K562 (cell line): ENCODE measurements around the gene HTR2B. TPM values are rescaled to one million over a fixed set of nuclear protein-coding genes. Genes with fewer than 3 reads are reported as not detected.

Experiments used
- ATAC-seq: fragments of 200-7000 bp; cut with Tn5 transposase; 3 replicates; pipeline ENCODE4 v1.9.1; 2020; ENCODE audit warnings: moderate library complexity
- BruUV-seq: library from RNA; stranded (reverse); fragments of 400-500 nt; replicated peaks from 2 replicates; lab custom pipeline; 2021; lab: Mats Ljungman, UMichigan
- CTCF ChIA-PET: fragments of 300-600 bp; formaldehyde crosslinking; extraction: SDS; loops from one replicate; lab custom pipeline; 2021; ENCODE audit warnings: low intra/inter-chr PET ratio; lab: Yijun Ruan, JAX
- POLR2A ChIA-PET: fragments of 300-600, 350-650 bp; sonication (Branson Sonifier 250); formaldehyde crosslinking; extraction: SDS; loops from one replicate; lab custom pipeline; 2021; ENCODE audit warnings: antibody characterized with exemption, inconsistent platforms; lab: Yijun Ruan, JAX
- DNase-seq, 4 experiments: peaks; one replicate each; pipeline versions ENCODE4 v3.0.0 to v3.0.0-alpha.2; 2011 to 2018; ENCODE audit warnings: low spot score in 3 of 4, mixed read lengths in 3 of 4; ENCODE audit errors: extremely low read depth in 1 of 4
- FAIRE-seq: peaks from 2 replicates; lab custom pipeline; 2011; peaks lifted over from hg19 to GRCh38; lab: Jason Lieb, UNC
- H2AFZ ChIP-seq: 2 replicates; pipeline ENCODE4 v1.6.0; 2011; ENCODE audit warnings: low read depth, low read length, control low read depth, inconsistent platforms
- H3K27ac ChIP-seq: fragments of 200-600 bp; 3 replicates; pipeline ENCODE4 v1.8.0; 2011; ENCODE audit warnings: low read depth, mild to moderate bottlenecking, control low read depth, inconsistent platforms, low read length, moderate library complexity, mixed read lengths; ENCODE audit errors: extremely low read depth
- H3K27me3 ChIP-seq, 2 experiments: fragments of 300-600 bp in 1 of 2; 2 replicates in 1 of 2; 3 replicates in 1 of 2; pipeline versions ENCODE4 v1.6.0 to v1.8.0; 2011; ENCODE audit warnings: inconsistent platforms in 2 of 2, low read length in 2 of 2, mild to moderate bottlenecking in 1 of 2, mixed read lengths in 1 of 2, moderate library complexity in 1 of 2; ENCODE audit not compliant: control insufficient read depth in 2 of 2, insufficient read depth in 2 of 2
- H3K36me3 ChIP-seq: fragments of 300-600 bp; 3 replicates; pipeline ENCODE4 v1.8.0; 2011; ENCODE audit warnings: mild to moderate bottlenecking, low read length, inconsistent platforms; ENCODE audit not compliant: control insufficient read depth, insufficient read depth
- H3K4me1 ChIP-seq, 2 experiments: fragments of 200-600 bp in 1 of 2; replicated peaks in 1 of 2; 2 replicates in 1 of 2; 3 replicates in 1 of 2; pipeline versions ENCODE4 v1.5.1 to v1.8.0; 2011; ENCODE audit warnings: inconsistent platforms in 2 of 2, low read length in 2 of 2, mild to moderate bottlenecking in 1 of 2, mixed read lengths in 1 of 2, moderate library complexity in 1 of 2; ENCODE audit not compliant: control insufficient read depth in 2 of 2, insufficient read depth in 2 of 2
- H3K4me2 ChIP-seq: 2 replicates; pipeline ENCODE4 v1.6.1; 2011; ENCODE audit warnings: low read length, control low read depth, inconsistent platforms, mixed read lengths; ENCODE audit not compliant: insufficient read depth
- H3K4me3 ChIP-seq: fragments of 200-600 bp; sonication (generic), shearing (Covaris generic); 2 replicates; pipeline ENCODE4 v1.5.1; 2016; ENCODE audit warnings: control low read depth, inconsistent platforms
- H3K79me2 ChIP-seq: fragments of 200-600 bp; 3 replicates; pipeline ENCODE4 v1.8.0; 2011; ENCODE audit warnings: low read length, inconsistent platforms; ENCODE audit not compliant: control insufficient read depth, insufficient read depth
- H3K9ac ChIP-seq, 2 experiments: 2 replicates each; pipeline versions ENCODE4 v1.6.0 to v1.6.1; 2011; ENCODE audit warnings: low read depth in 2 of 2, low read length in 2 of 2, control low read depth in 1 of 2, inconsistent platforms in 1 of 2, mild to moderate bottlenecking in 1 of 2, mixed read lengths in 1 of 2; ENCODE audit not compliant: insufficient read depth in 1 of 2
- H3K9me1 ChIP-seq: one replicate; pipeline ENCODE4 v1.6.0; 2011; ENCODE audit warnings: inconsistent platforms, mild to moderate bottlenecking, low read length, moderate library complexity; ENCODE audit not compliant: control insufficient read depth, insufficient read depth
- H3K9me3 ChIP-seq: replicated peaks from 2 replicates; pipeline ENCODE4 v1.5.1; 2011; ENCODE audit warnings: low read depth, low read length, inconsistent platforms; ENCODE audit not compliant: control insufficient read depth, insufficient read depth
- H4K20me1 ChIP-seq: replicated peaks from 2 replicates; pipeline ENCODE4 v1.6.1; 2011; ENCODE audit warnings: low read length, inconsistent platforms, mixed read lengths; ENCODE audit not compliant: control insufficient read depth, insufficient read depth
- ARID1B ChIP-seq: fragments of 450-650 bp; IDR thresholded peaks from 2 replicates; pipeline ENCODE4 v1.6.1; 2016; ENCODE audit warnings: antibody characterized with exemption, mild to moderate bottlenecking, inconsistent platforms
- E2F8 ChIP-seq: fragments of 450-650 bp; IDR thresholded peaks from 2 replicates; pipeline ENCODE4 v1.7.1; 2018; ENCODE audit warnings: mild to moderate bottlenecking, low read depth; ENCODE audit not compliant: partially characterized antibody
- GATAD2A ChIP-seq: fragments of 450-650 bp; IDR thresholded peaks from 2 replicates; pipeline ENCODE4 v1.6.1; 2017
- LARP7 ChIP-seq: fragments of 450-650 bp; IDR thresholded peaks from 2 replicates; pipeline ENCODE4 v1.6.1; 2016
- MCM2 ChIP-seq: fragments of 450-650 bp; IDR thresholded peaks from 2 replicates; pipeline ENCODE4 v1.6.1; 2017; ENCODE audit warnings: low read depth, mild to moderate bottlenecking
- MCM7 ChIP-seq, 2 experiments: fragments of 450-650 bp; IDR thresholded peaks; 2 replicates each; pipeline ENCODE4 v1.6.1; 2016 to 2018
- NFATC3 ChIP-seq: fragments of 450-650 bp; IDR thresholded peaks from 2 replicates; pipeline ENCODE4 v1.6.1; 2017; ENCODE audit warnings: mild to moderate bottlenecking
- NFRKB ChIP-seq: fragments of 450-650 bp; IDR thresholded peaks from 2 replicates; pipeline ENCODE4 v1.6.1; 2016; ENCODE audit warnings: low read depth
- NR2C2 ChIP-seq, 2 experiments: fragments of 200-800 bp in 1 of 2; sonication (Bioruptor generic) in 1 of 2; sonication (generic) in 1 of 2; formaldehyde crosslinking in 1 of 2; IDR thresholded peaks; 2 replicates each; pipeline versions ENCODE4 v1.6.1 to v1.8.0; 2016 to 2022; ENCODE audit warnings: mild to moderate bottlenecking in 1 of 2, missing compliant biosample characterization in 1 of 2, missing genetic modification characterization in 1 of 2, missing genetic modification reagents in 1 of 2
- NR2F6 ChIP-seq: fragments of 450-650 bp; formaldehyde crosslinking; IDR thresholded peaks from 2 replicates; pipeline ENCODE4 v1.4.0; 2020; ENCODE audit warnings: mild to moderate bottlenecking
- PHB ChIP-seq: fragments of 250-450 bp; sonication (Bioruptor Pico); IDR thresholded peaks from 2 replicates; pipeline ENCODE4 v1.5.0; 2021
- POLR2G ChIP-seq: fragments of 200-400 bp; formaldehyde crosslinking; IDR thresholded peaks from 2 replicates; pipeline ENCODE4 v1.6.1; 2017; ENCODE audit warnings: low read depth, mild to moderate bottlenecking, antibody characterized with exemption, low read length, moderate library complexity
- SAFB ChIP-seq: fragments of 200-400 bp; formaldehyde crosslinking; IDR thresholded peaks from 2 replicates; pipeline ENCODE4 v1.6.1; 2017; ENCODE audit warnings: low read depth, low read length, borderline replicate concordance
- SRSF3 ChIP-seq: fragments of 200-400 bp; formaldehyde crosslinking; IDR thresholded peaks from 2 replicates; pipeline ENCODE4 v1.6.1; 2016; ENCODE audit warnings: mild to moderate bottlenecking, low read length, moderate library complexity; ENCODE audit not compliant: insufficient read depth
- ZBTB26 ChIP-seq: fragments of 450-650 bp; formaldehyde crosslinking; IDR thresholded peaks from 2 replicates; pipeline ENCODE4 v1.4.0; 2022; ENCODE audit warnings: missing genetic modification characterization
- ZFP36 ChIP-seq: fragments of 150-350 bp; IDR thresholded peaks from 2 replicates; pipeline ENCODE4 v1.6.1; 2018; ENCODE audit warnings: low read length, low read depth; ENCODE audit not compliant: partially characterized antibody
- ZNF146 ChIP-seq: IDR thresholded peaks from one replicate; pipeline ENCODE4 v1.6.1; 2018; ENCODE audit warnings: missing compliant biosample characterization; ENCODE audit not compliant: unreplicated experiment
- in situ Hi-C: fragments of 300-500 bp; cut with MboI; formaldehyde crosslinking; loops from 4 replicates; pipeline ENCODE4 v1.15.0; 2018; ENCODE audit warnings: inconsistent platforms, mixed read lengths
- intact Hi-C: fragments of 100-400 bp; cut with micrococcal nuclease; formaldehyde crosslinking; loops from 2 replicates; pipeline ENCODE4 v1.14.2; 2022
- polyA plus RNA-seq, 8 experiments: library from polyadenylated mRNA; depleted of rRNA in 4 of 8; stranded (reverse) in 5 of 8; unstranded in 3 of 8; fragments of >200 nt; fragmentation: Nextera tagmentation in 2 of 8; fragmentation: Illumina TruSeq in 1 of 8; extraction: Ambion mirVana in 2 of 8; extraction: Trizol in 1 of 8; gene quantifications; 2 replicates each; pipeline versions ENCODE4 v1.2.1 to v1.2.3, GENCODE V29; 2011 to 2014; ENCODE audit warnings: inconsistent platforms in 1 of 8, missing spikeins in 1 of 8
- total RNA-seq, 7 experiments: library from RNA; depleted of rRNA in 6 of 7; stranded (reverse); fragments of >200 nt in 6 of 7; fragmentation: Illumina TruSeq in 2 of 7; extraction: Trizol in 2 of 7; gene quantifications; 2 replicates each; pipeline versions ENCODE4 v1.2.1 to v1.2.3, GENCODE V29; 2011 to 2021; ENCODE audit warnings: low replicate concordance in 1 of 7

The HTR2B gene
- total and polyA plus RNA-seq, 9 of the 15 experiments (the other 6 are each of a cell fraction or from before 2014, with no cell fraction given), result not detected

- no peak for ATAC-seq
- no peaks in the 10 kb centered on the region for H3K27me3 ChIP-seq
- intact Hi-C loops (no loop called here), in situ Hi-C loops (no loop called here)
- peaks cover 8% of the 10 kb centered on the region; the same call in 2 of the 3 replicates for H3K79me2 ChIP-seq
- POLR2A ChIA-PET, result no interaction called here
- H3K9me3 ChIP-seq, result no peaks in the 10 kb centered on the region
- DNase-seq, result no peak
- no peak overlapping the region for H3K9ac ChIP-seq
- H4K20me1 ChIP-seq, result no peaks in the 10 kb centered on the region
- no peak overlapping the region for H2AFZ ChIP-seq
- FAIRE-seq, result no peak
- TF ChIP-seq NR2C2 (CRISPR knock-in tag; IDR thresholded peaks at IDR 0.05), result no peak
- no peak for TF ChIP-seq NR2C2 (tag; IDR thresholded peaks at IDR 0.05)
- no peak for TF ChIP-seq NR2F6 (CRISPR knock-in tag)
- no peak for TF ChIP-seq PHB (CRISPR knock-in tag)
- no peak for TF ChIP-seq NFRKB
- no peak for TF ChIP-seq ARID1B
- TF ChIP-seq POLR2G, result no peak
- TF ChIP-seq MCM7 (IDR thresholded peaks at IDR 0.05), result no peak
- TF ChIP-seq E2F8, result no peak
- no peak for TF ChIP-seq SAFB
- TF ChIP-seq SRSF3, result no peak
- TF ChIP-seq NFATC3, result no peak
- TF ChIP-seq ZNF146, result no peak
- no peak for TF ChIP-seq LARP7
- TF ChIP-seq GATAD2A, result no peak
- TF ChIP-seq MCM2, result no peak
- TF ChIP-seq ZFP36, result no peak
- TF ChIP-seq ZBTB26, result no peak
- no peaks in the 10 kb centered on the region for H3K36me3 ChIP-seq
- H3K4me2 ChIP-seq, result no peak overlapping the region
- BruUV-seq, result no TSS peak
- no peak overlapping the region for H3K4me3 ChIP-seq
- H3K4me1 ChIP-seq, result no peaks in the 10 kb centered on the region
- H3K27ac ChIP-seq, result no peak overlapping the region
- no peaks in the 10 kb centered on the region for H3K9me1 ChIP-seq
- CTCF ChIA-PET, result no interaction called here
Measured at GRCh38 chr2:231128541-231128940, 3.7 kb upstream of the HTR2B start.
